Muscle layer of duodenum (tissue), 2 donors: ENCODE measurements around the gene CD34.

ENCODE experiments used
- H3K27ac ChIP-seq: one replicate; pipeline ENCODE4 v1.7.0; 2013; ENCODE audit warnings: mild to moderate bottlenecking, low read length
- H3K27me3 ChIP-seq: one replicate; pipeline ENCODE4 v1.7.0; 2013; ENCODE audit warnings: low read depth, mild to moderate bottlenecking, control low read depth, low read length
- H3K36me3 ChIP-seq, 2 donors: one replicate each; pipeline ENCODE4 v1.7.0; 2013; ENCODE audit warnings: low read length in 2 of 2, control low read depth in 1 of 2, mild to moderate bottlenecking in 1 of 2; ENCODE audit not compliant: insufficient read depth in 2 of 2, control insufficient read depth in 1 of 2
- H3K4me1 ChIP-seq, 2 donors: one replicate each; pipeline ENCODE4 v1.7.0; 2013; ENCODE audit warnings: low read length in 2 of 2, mild to moderate bottlenecking in 2 of 2, control low read depth in 1 of 2, moderate library complexity in 1 of 2; ENCODE audit not compliant: insufficient read depth in 2 of 2, control insufficient read depth in 1 of 2
- H3K4me3 ChIP-seq, 2 donors: one replicate each; pipeline ENCODE4 v1.7.0; 2013; ENCODE audit warnings: low read length in 2 of 2, low read depth in 1 of 2, mild to moderate bottlenecking in 1 of 2
- H3K9me3 ChIP-seq, 2 donors: one replicate each; pipeline ENCODE4 v1.7.0; 2013; ENCODE audit warnings: low read length in 2 of 2, control low read depth in 1 of 2, mild to moderate bottlenecking in 1 of 2; ENCODE audit not compliant: control insufficient read depth in 1 of 2
- donor health status: healthy.

The CD34 gene

GRCh38 chr1:207911856-207912760, 1.2 kb upstream of the CD34 start:
- peaks cover 11% of the 10 kb centered on the region for H3K27me3 ChIP-seq
- no peaks in the 10 kb centered on the region for H3K9me3 ChIP-seq
- H3K27ac ChIP-seq = no peak overlapping the region
- peaks cover 0 to 13% of the 10 kb centered on the region in 2 donors for H3K4me1 ChIP-seq
- no peaks in the 10 kb centered on the region for H3K36me3 ChIP-seq
- no peak overlapping the region for H3K4me3 ChIP-seq

GRCh38 chr1:207909687-207910086, 1.2 kb downstream of the CD34 start:
- H3K4me1 ChIP-seq = peaks cover 0 to 13% of the 10 kb centered on the region in 2 donors
- no peaks in the 10 kb centered on the region for H3K9me3 ChIP-seq
- no peaks in the 10 kb centered on the region for H3K36me3 ChIP-seq
- peak overlapping the region; percentile 30 for H3K27ac ChIP-seq
- peak overlapping the region; percentile 52 to 65 for H3K4me3 ChIP-seq
- peaks cover 11% of the 10 kb centered on the region for H3K27me3 ChIP-seq

GRCh38 chr1:207908107-207908734, 2.7 kb downstream of the CD34 start:
- Histone ChIP-seq H3K36me3 (no peaks in the 10 kb centered on the region), H3K27ac (peak overlapping the region; percentile 32), H3K4me3 (peak overlapping the region in 1 of 2 donors; percentile 32), H3K27me3 (peaks cover 11% of the 10 kb centered on the region), H3K4me1 (peaks cover 0 to 13% of the 10 kb centered on the region in 2 donors), H3K9me3 (no peaks in the 10 kb centered on the region)

- peaks cover 0 to 8% of the 10 kb centered on the region in 2 donors for H3K4me1 ChIP-seq
- H3K27ac ChIP-seq = no peak overlapping the region
Observed at GRCh38 chr1:207904391-207904790, 6.5 kb downstream of the CD34 start.

GRCh38 chr1:207903767-207904166, 7.2 kb downstream of the CD34 start:
- H3K27ac ChIP-seq = peak overlapping the region; percentile 17
- H3K4me1 ChIP-seq = peaks cover 0 to 9% of the 10 kb centered on the region in 2 donors
- no peak overlapping the region for H3K4me3 ChIP-seq
- H3K9me3 ChIP-seq = no peaks in the 10 kb centered on the region
- H3K27me3 ChIP-seq = no peaks in the 10 kb centered on the region
- no peaks in the 10 kb centered on the region for H3K36me3 ChIP-seq

More at GRCh38 chr1:207904391-207904790, 6.5 kb downstream of the CD34 start:
- no peaks in the 10 kb centered on the region for H3K27me3 ChIP-seq
- no peaks in the 10 kb centered on the region for H3K36me3 ChIP-seq
- no peak overlapping the region for H3K4me3 ChIP-seq
- H3K9me3 ChIP-seq = no peaks in the 10 kb centered on the region

GRCh38 chr1:207903053-207903452, 7.9 kb downstream of the CD34 start:
- peaks cover 0 to 9% of the 10 kb centered on the region in 2 donors for H3K4me1 ChIP-seq
- H3K4me3 ChIP-seq = no peak overlapping the region
- H3K36me3 ChIP-seq = no peaks in the 10 kb centered on the region
- H3K27me3 ChIP-seq = no peaks in the 10 kb centered on the region
- H3K9me3 ChIP-seq = no peaks in the 10 kb centered on the region
- peak overlapping the region; percentile 17 for H3K27ac ChIP-seq

- Histone ChIP-seq H3K9me3 (no peaks in the 10 kb centered on the region), H3K4me1 (peaks cover 0 to 5% of the 10 kb centered on the region in 2 donors), H3K27me3 (no peaks in the 10 kb centered on the region), H3K36me3 (no peaks in the 10 kb centered on the region), H3K27ac (no peak overlapping the region), H3K4me3 (no peak overlapping the region)
Observed at GRCh38 chr1:207902566-207902965, 8.4 kb downstream of the CD34 start.

- Histone ChIP-seq H3K27ac (no peak overlapping the region), H3K4me1 (peaks cover 0 to 3% of the 10 kb centered on the region in 2 donors)
Observed at GRCh38 chr1:207901041-207901653, 9.8 kb downstream of the CD34 start.

GRCh38 chr1:207898836-207899235, 12.1 kb downstream of the CD34 start:
- H3K4me3 ChIP-seq = no peak overlapping the region
- no peaks in the 10 kb centered on the region for H3K27me3 ChIP-seq
- H3K36me3 ChIP-seq = no peaks in the 10 kb centered on the region
- H3K27ac ChIP-seq = no peak overlapping the region
- H3K4me1 ChIP-seq = peaks cover 0 to 3% of the 10 kb centered on the region in 2 donors
- H3K9me3 ChIP-seq = no peaks in the 10 kb centered on the region

More at GRCh38 chr1:207901041-207901653, 9.8 kb downstream of the CD34 start:
- no peaks in the 10 kb centered on the region for H3K9me3 ChIP-seq
- H3K4me3 ChIP-seq = no peak overlapping the region
- H3K36me3 ChIP-seq = no peaks in the 10 kb centered on the region
- no peaks in the 10 kb centered on the region for H3K27me3 ChIP-seq

- Histone ChIP-seq H3K4me1 (peaks cover 0 to 3% of the 10 kb centered on the region in 2 donors), H3K9me3 (no peaks in the 10 kb centered on the region), H3K36me3 (no peaks in the 10 kb centered on the region), H3K4me3 (no peak overlapping the region), H3K27me3 (no peaks in the 10 kb centered on the region), H3K27ac (no peak overlapping the region)
Observed at GRCh38 chr1:207898260-207898659, 12.7 kb downstream of the CD34 start.

GRCh38 chr1:207897188-207897587, 13.7 kb downstream of the CD34 start:
- Histone ChIP-seq H3K4me1 (peaks cover 0 to 3% of the 10 kb centered on the region in 2 donors), H3K9me3 (no peaks in the 10 kb centered on the region), H3K36me3 (no peaks in the 10 kb centered on the region), H3K27me3 (no peaks in the 10 kb centered on the region), H3K4me3 (no peak overlapping the region), H3K27ac (no peak overlapping the region)
